HL-60 (cell line): Measurements from ENCODE around the gene IL31.

Experiments used
- DNase-seq, 2 experiments: peaks; one replicate each; pipeline ENCODE4 v3.0.0-alpha.2; 2010 to 2020; ENCODE audit warnings: low read depth in 1 of 2, low spot score in 1 of 2
- H3K27ac ChIP-seq: fragments of 250-450 bp; sonication (Bioruptor Pico); replicated peaks from 2 replicates; pipeline ENCODE4 v1.5.1; 2020; ENCODE audit warnings: mild to moderate bottlenecking, moderate library complexity
- H3K27me3 ChIP-seq: fragments of 250-450 bp; sonication (Bioruptor Pico); 2 replicates; pipeline ENCODE4 v1.5.1; 2021; ENCODE audit warnings: mild to moderate bottlenecking, moderate library complexity; ENCODE audit not compliant: insufficient read depth, poor library complexity, severe bottlenecking
- H3K4me3 ChIP-seq: replicated peaks from 2 replicates; pipeline ENCODE4 v1.5.1; 2011; ENCODE audit warnings: mild to moderate bottlenecking, control low read depth, low read length; ENCODE audit not compliant: insufficient read depth
- CTCF ChIP-seq: IDR thresholded peaks from one replicate; pipeline ENCODE4 v1.5.1; 2011; ENCODE audit warnings: low read length, control low read depth, inconsistent platforms; ENCODE audit not compliant: insufficient read depth
- GABPA ChIP-seq: IDR thresholded peaks from 2 replicates; pipeline ENCODE4 v1.6.1; 2012; ENCODE audit warnings: low read depth
- POLR2AphosphoS5 ChIP-seq: IDR thresholded peaks from 2 replicates; pipeline ENCODE4 v1.6.1; 2012; ENCODE audit warnings: low read depth
- REST ChIP-seq: IDR thresholded peaks from 2 replicates; pipeline ENCODE4 v1.6.1; 2012; ENCODE audit warnings: low read depth; ENCODE audit not compliant: insufficient replicate concordance
- SPI1 ChIP-seq: IDR thresholded peaks from 2 replicates; pipeline ENCODE4 v1.6.1; 2012; ENCODE audit warnings: low read depth, mild to moderate bottlenecking, borderline replicate concordance

IL31 gene

DNA sequence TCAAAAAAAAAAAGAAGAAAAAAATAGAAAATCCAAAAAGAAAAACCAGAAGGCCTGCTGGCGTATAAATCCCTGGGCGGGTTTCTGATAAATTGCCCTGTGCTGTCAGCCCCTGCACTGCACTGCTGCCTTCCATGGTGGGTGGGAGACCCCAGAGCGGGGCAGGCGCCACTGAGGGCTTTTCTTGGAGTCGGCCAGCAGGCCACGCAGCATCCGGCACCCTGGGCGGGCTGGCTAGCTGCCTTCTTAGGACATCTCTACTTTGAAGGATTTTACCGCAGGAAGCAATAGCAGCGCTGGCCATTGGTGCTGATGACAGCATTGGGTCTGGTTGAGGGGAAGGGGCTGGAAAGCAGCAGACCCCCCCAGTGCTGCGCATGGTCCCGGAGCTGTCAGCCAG is 29.1 kb downstream of the IL31 start:
- H3K4me3 ChIP-seq: no peak overlapping the region
- no peak overlapping the region for H3K27ac ChIP-seq
- TF ChIP-seq REST: no peak
- no peak for TF ChIP-seq CTCF
- no peak for TF ChIP-seq POLR2AphosphoS5
- TF ChIP-seq SPI1: no peak
- H3K27me3 ChIP-seq: no peaks in the 10 kb centered on the region
- DNase-seq: no peak

DNA sequence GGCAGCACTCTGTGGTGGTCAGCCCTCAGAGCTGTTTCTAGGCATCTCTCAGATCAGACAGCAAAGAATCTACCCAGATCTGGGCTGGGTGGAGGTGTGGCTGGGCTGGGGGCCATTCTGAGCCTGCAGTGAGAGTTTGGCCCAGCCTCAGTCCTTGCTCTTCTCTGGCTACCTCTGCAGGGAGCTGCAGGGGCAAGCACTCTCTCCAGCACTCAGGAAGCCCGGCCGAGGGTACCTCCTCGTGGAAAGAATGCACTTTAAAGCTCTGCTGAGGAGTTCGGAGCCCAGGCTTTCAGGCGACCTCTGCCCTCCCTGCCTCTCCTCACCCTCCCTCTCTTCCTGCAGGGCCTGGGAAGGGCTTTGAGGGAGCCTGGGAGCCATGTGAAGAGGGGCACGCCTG is 31.2 kb downstream of the IL31 start:
- TF ChIP-seq POLR2AphosphoS5 (no peak), REST (no peak), SPI1 (no peak), GABPA (no peak), CTCF (no peak)
- DNase-seq: no peak

DNA sequence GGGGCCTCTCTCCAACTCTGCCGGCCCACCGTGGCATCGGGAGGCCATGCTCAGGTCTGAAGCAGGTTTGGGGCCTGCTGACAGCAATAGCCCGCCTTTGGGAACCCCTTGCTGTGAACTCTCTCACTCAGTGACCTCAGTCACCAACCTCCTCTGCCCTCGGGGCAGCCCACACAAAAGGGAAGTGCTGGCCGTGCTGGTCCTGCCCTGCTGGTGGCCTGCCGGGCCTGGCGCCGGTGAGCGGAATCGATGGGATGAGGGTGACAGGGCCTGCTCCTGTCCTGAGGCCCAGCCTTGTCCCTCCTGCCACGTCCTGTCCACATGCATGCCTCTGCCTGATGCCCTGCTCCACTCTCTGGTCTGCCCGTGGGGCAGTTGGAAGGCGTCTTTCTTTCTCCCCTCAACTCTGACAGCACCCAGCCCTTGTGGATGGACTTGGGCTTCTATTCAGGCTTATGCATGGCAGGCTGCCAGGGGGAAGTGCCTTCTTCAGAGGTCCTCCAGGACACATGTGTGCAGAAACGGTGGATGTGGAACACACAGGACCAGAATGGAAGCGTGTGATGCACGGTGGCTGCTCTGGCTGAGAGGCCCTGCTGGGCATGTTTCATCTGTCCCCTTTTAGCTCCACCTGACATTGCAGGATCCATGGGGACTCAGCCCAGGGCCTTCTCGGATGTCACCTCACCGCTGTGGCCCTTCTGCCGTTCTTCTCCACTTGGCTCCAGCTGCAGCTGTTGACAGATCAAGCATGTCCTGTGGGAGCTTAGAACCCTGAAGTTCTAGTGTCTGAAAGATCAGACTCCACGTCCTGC is 31.9 kb downstream of the IL31 start:
- Histone ChIP-seq H3K4me3 (no peak overlapping the region), H3K27me3 (no peaks in the 10 kb centered on the region), H3K27ac (no peak overlapping the region)
- TF ChIP-seq GABPA (no peak), SPI1 (no peak), REST (no peak), POLR2AphosphoS5 (no peak), CTCF (no peak)
- no peak for DNase-seq

More for the DNA sequence above, 31.2 kb downstream of the IL31 start:
- no peaks in the 10 kb centered on the region for H3K27me3 ChIP-seq
- H3K4me3 ChIP-seq: no peak overlapping the region
- H3K27ac ChIP-seq: no peak overlapping the region
